GM23338 (cell line): ENCODE measurements around the gene FOXD1. TPM values are rescaled to one million over a fixed set of nuclear protein-coding genes. Genes with fewer than 3 reads are reported as not detected.
A peak's percentile ranks its signal among the peaks of the same experiment; 100 is the strongest.

ENCODE experiments used
- ATAC-seq: fragments of 200-7000 bp; cut with Tn5 transposase; 3 replicates; pipeline ENCODE4 v1.9.1; 2020
- DNase-seq: peaks from one replicate; pipeline ENCODE4 v3.0.0-alpha.2; 2015; ENCODE audit warnings: low spot score
- H2AFZ ChIP-seq: fragments of 200-600 bp; sonication (generic); 2 replicates; pipeline ENCODE4 v1.8.0; 2016; ENCODE audit warnings: antibody characterized with exemption, mild to moderate bottlenecking, moderate library complexity
- H3F3A ChIP-seq: fragments of 200-600 bp; sonication (generic); replicated peaks from 2 replicates; pipeline ENCODE4 v1.8.0; 2017; ENCODE audit warnings: antibody characterized with exemption, mixed run types, low read depth
- H3K27ac ChIP-seq: fragments of 200-600 bp; sonication (generic); 2 replicates; pipeline ENCODE4 v1.6.1; 2016; ENCODE audit warnings: low read depth
- H3K27me3 ChIP-seq: fragments of 200-600 bp; sonication (generic); 2 replicates; pipeline ENCODE4 v1.8.0; 2016; ENCODE audit warnings: mild to moderate bottlenecking, mixed run types, moderate library complexity; ENCODE audit not compliant: insufficient read depth
- H3K36me3 ChIP-seq: fragments of 200-600 bp; sonication (generic); 2 replicates; pipeline ENCODE4 v1.8.0; 2016; ENCODE audit warnings: mild to moderate bottlenecking; ENCODE audit not compliant: insufficient read depth
- H3K4me1 ChIP-seq: fragments of 200-600 bp; sonication (generic); 2 replicates; pipeline ENCODE4 v1.8.0; 2016; ENCODE audit warnings: mild to moderate bottlenecking, moderate library complexity; ENCODE audit not compliant: insufficient read depth
- H3K4me2 ChIP-seq: fragments of 200-600 bp; sonication (generic); 2 replicates; pipeline ENCODE4 v1.7.1; 2017; ENCODE audit warnings: mixed run types
- H3K4me3 ChIP-seq: fragments of 200-600 bp; sonication (generic); 2 replicates; pipeline ENCODE4 v1.6.1; 2016; ENCODE audit warnings: mixed run types
- H3K79me2 ChIP-seq: fragments of 200-600 bp; sonication (generic); replicated peaks from 2 replicates; pipeline ENCODE4 v1.8.0; 2017; ENCODE audit warnings: mild to moderate bottlenecking; ENCODE audit not compliant: insufficient read depth
- H3K9me2 ChIP-seq: fragments of 200-600 bp; sonication (generic); 2 replicates; pipeline ENCODE4 v1.8.0; 2017; ENCODE audit not compliant: insufficient read depth
- H4K20me1 ChIP-seq: fragments of 200-600 bp; sonication (generic); replicated peaks from 2 replicates; pipeline ENCODE4 v1.8.0; 2017; ENCODE audit warnings: mild to moderate bottlenecking; ENCODE audit not compliant: insufficient read depth
- H3K27ac Mint-ChIP-seq: 2 replicates; pipeline ENCODE4 v1.8.0; 2020; ENCODE audit warnings: inconsistent platforms, mild to moderate bottlenecking, moderate library complexity, mixed read lengths
- H3K27me3 Mint-ChIP-seq: 3 replicates; pipeline ENCODE4 v1.8.0; 2022; ENCODE audit warnings: low read depth, mild to moderate bottlenecking, moderate library complexity, mixed read lengths, inconsistent platforms; ENCODE audit not compliant: insufficient read depth, poor library complexity
- H3K36me3 Mint-ChIP-seq: 3 replicates; pipeline ENCODE4 v1.8.0; 2021; ENCODE audit warnings: low read depth, mild to moderate bottlenecking, inconsistent platforms, moderate library complexity, mixed read lengths
- H3K4me1 Mint-ChIP-seq: 3 replicates; pipeline ENCODE4 v1.8.0; 2020; ENCODE audit warnings: mild to moderate bottlenecking, inconsistent platforms, mixed read lengths
- H3K4me3 Mint-ChIP-seq: 3 replicates; pipeline ENCODE4 v1.8.0; 2021; ENCODE audit warnings: moderate library complexity, mild to moderate bottlenecking, inconsistent platforms, mixed read lengths
- H3K9me3 Mint-ChIP-seq: 3 replicates; pipeline ENCODE4 v1.8.0; 2020; ENCODE audit warnings: moderate library complexity, mild to moderate bottlenecking, inconsistent platforms, mixed read lengths
- CREB1 ChIP-seq: fragments of 250-450 bp; sonication (Bioruptor Pico); IDR thresholded peaks from 2 replicates; pipeline ENCODE4 v1.5.0; 2020; ENCODE audit warnings: low read depth, mild to moderate bottlenecking, moderate library complexity
- EZH2 ChIP-seq: fragments of 200-600 bp; sonication (generic); IDR thresholded peaks from one replicate; pipeline ENCODE4 v1.8.0; 2017; ENCODE audit warnings: antibody characterized with exemption, mild to moderate bottlenecking, low read depth; ENCODE audit not compliant: unreplicated experiment
- EZH2phosphoT487 ChIP-seq: fragments of 200-600 bp; sonication (generic); IDR thresholded peaks from one replicate; pipeline ENCODE4 v1.8.1; 2018; ENCODE audit warnings: antibody characterized with exemption; ENCODE audit not compliant: unreplicated experiment
- NANOG ChIP-seq: IDR thresholded peaks from 2 replicates; pipeline ENCODE4 v1.6.1; 2016; ENCODE audit warnings: antibody characterized with exemption, borderline replicate concordance
- POLR2AphosphoS5 ChIP-seq: IDR thresholded peaks from 2 replicates; pipeline ENCODE4 v1.6.1; 2016; ENCODE audit warnings: antibody characterized with exemption, low read depth
- ZNF114 ChIP-seq: fragments of 250-450 bp; sonication (Bioruptor Pico); IDR thresholded peaks from 2 replicates; pipeline ENCODE4 v1.5.0; 2020; ENCODE audit warnings: mild to moderate bottlenecking, moderate library complexity
- ZNF331 ChIP-seq: fragments of 250-450 bp; sonication (Bioruptor Pico); IDR thresholded peaks from 2 replicates; pipeline ENCODE4 v1.5.0; 2020; ENCODE audit warnings: low read depth, mild to moderate bottlenecking, moderate library complexity
- polyA plus RNA-seq: library from polyadenylated mRNA; unstranded; fragments of >200 nt; fragmentation: Nextera tagmentation; extraction: Ambion mirVana; gene quantifications from 2 replicates; pipeline ENCODE4 v1.2.1, GENCODE V29; 2016
- total RNA-seq: library from RNA; depleted of rRNA; stranded (reverse); fragments of >200 nt; shearing (Covaris generic); gene quantifications from 2 replicates; pipeline ENCODE4 v1.2.3, GENCODE V29; 2014
- TF ChIP-seq, protein P1 (sequence below): IDR thresholded peaks from 2 replicates; pipeline ENCODE4 v1.6.1; 2016; ENCODE audit warnings: antibody characterized with exemption

Gene FOXD1
- total and polyA plus RNA-seq, 2 experiments from 2014 or later: 0.42 TPM; not detected in 1

- Histone ChIP-seq H3K4me2 (peak overlapping the region; percentile 80), H3K9me2 (no peaks in the 10 kb centered on the region), H2AFZ (peak overlapping the region; percentile 69; the same call in 1 of the 2 replicates), H3K27ac (no peak overlapping the region), H3K4me1 (peaks cover 54% of the 10 kb centered on the region), H3K4me3 (peak overlapping the region; percentile 52), H3K79me2 (no peaks in the 10 kb centered on the region), H4K20me1 (peaks cover 33% of the 10 kb centered on the region), H3F3A (peaks cover 43% of the 10 kb centered on the region), H3K36me3 (no peaks in the 10 kb centered on the region), H3K27me3 (peaks cover 93% of the 10 kb centered on the region)
- peaks cover 42% of the 10 kb centered on the region for H3K4me1 Mint-ChIP-seq
- peaks cover 89% of the 10 kb centered on the region for H3K27me3 Mint-ChIP-seq
- no peak for ATAC-seq
- H3K27ac Mint-ChIP-seq: no peak overlapping the region
- no peaks in the 10 kb centered on the region for H3K36me3 Mint-ChIP-seq
- no peaks in the 10 kb centered on the region; the same call in 2 of the 3 replicates for H3K9me3 Mint-ChIP-seq
- H3K4me3 Mint-ChIP-seq: peak overlapping the region; percentile 69
- TF ChIP-seq EZH2phosphoT487 (peak; percentile 100), NANOG (no peak), POLR2AphosphoS5 (no peak), ZNF331 (CRISPR knock-in tag) (no peak), CREB1 (CRISPR knock-in tag) (no peak), EZH2 (peak; percentile 100)
- TF ChIP-seq, protein P1, sequence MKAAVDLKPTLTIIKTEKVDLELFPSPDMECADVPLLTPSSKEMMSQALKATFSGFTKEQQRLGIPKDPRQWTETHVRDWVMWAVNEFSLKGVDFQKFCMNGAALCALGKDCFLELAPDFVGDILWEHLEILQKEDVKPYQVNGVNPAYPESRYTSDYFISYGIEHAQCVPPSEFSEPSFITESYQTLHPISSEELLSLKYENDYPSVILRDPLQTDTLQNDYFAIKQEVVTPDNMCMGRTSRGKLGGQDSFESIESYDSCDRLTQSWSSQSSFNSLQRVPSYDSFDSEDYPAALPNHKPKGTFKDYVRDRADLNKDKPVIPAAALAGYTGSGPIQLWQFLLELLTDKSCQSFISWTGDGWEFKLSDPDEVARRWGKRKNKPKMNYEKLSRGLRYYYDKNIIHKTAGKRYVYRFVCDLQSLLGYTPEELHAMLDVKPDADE: no peak
- peak; percentile 62 for DNase-seq
Observed at GRCh38 chr5:73446631-73447529, 1.7 kb downstream of the FOXD1 start.

DNA sequence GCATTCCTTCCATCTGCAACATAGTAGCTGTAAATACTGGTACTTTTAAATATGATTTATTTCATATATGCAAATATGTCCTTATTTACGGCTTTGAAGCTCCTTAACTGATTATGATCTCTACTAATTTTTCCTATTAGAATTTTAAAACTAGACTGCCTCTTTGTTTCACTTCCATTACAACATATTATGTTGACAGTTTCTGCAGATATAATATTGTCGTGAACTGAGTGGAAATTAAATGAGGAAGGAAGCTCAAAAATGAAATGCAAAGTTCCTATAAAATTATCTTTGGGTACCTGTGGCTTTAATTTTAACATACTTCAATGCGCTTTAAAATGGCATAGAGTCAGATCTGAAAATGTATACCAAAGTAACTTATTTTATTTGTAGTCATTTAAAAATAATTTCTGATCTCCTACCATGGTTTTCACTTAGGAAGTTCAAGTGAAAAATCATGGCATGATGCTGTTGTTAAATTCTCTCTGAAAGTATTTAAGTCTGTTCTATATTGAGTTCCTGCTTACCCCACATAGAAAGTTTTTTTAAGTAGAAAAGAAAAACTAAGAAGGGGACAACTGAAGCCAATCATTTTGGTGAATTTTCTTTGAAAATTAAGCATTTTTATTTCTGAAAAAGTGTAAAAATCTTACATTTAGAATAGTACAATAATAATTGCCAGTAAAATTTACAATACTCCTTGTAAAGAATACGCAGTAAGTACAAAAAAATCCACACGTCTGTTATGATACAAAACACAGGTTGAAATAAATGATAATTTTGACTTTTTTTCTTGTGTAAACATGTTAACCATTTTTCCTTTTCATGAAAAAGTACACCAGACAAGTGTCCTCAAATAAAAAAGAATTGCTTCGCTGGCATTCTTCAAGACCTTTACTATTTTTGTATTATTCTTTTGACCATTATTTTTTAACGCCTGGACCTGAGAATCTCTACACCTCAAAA lies 2.6 kb downstream of the FOXD1 start:
- Histone ChIP-seq H4K20me1 (peaks cover 40% of the 10 kb centered on the region), H3K9me2 (no peaks in the 10 kb centered on the region), H2AFZ (peak overlapping the region; percentile 69; the same call in 1 of the 2 replicates), H3F3A (peaks cover 46% of the 10 kb centered on the region), H3K79me2 (no peaks in the 10 kb centered on the region), H3K27ac (no peak overlapping the region), H3K27me3 (peaks cover 93% of the 10 kb centered on the region), H3K4me1 (peaks cover 54% of the 10 kb centered on the region), H3K36me3 (no peaks in the 10 kb centered on the region), H3K4me2 (peak overlapping the region; percentile 80), H3K4me3 (peak overlapping the region; percentile 52)
- H3K36me3 Mint-ChIP-seq: no peaks in the 10 kb centered on the region
- ATAC-seq (no peak), DNase-seq (no peak)
- H3K27me3 Mint-ChIP-seq: peaks cover 90% of the 10 kb centered on the region
- H3K4me3 Mint-ChIP-seq: peak overlapping the region; percentile 69
- no peaks in the 10 kb centered on the region; the same call in 2 of the 3 replicates for H3K9me3 Mint-ChIP-seq
- no peak overlapping the region for H3K27ac Mint-ChIP-seq
- TF ChIP-seq, protein P1: no peak
- peak; percentile 83 for TF ChIP-seq EZH2
- TF ChIP-seq ZNF114 (CRISPR knock-in tag): no peak
- peaks cover 40% of the 10 kb centered on the region for H3K4me1 Mint-ChIP-seq
